NCI-H345 treated with DMSO at 0.1 percent for 48 hours (cell line): ENCODE measurements around the gene SLC24A5.
A peak's percentile ranks its signal among the peaks of the same experiment; 100 is the strongest.

Experiments
- DNase-seq: peaks from one replicate; lab custom pipeline; 2025; ENCODE audit not compliant: unreplicated experiment; lab: John Stamatoyannopoulos, UW

SLC24A5 gene

GRCh38 chr15:48185529-48185928, 64.7 kb downstream of the SLC24A5 start:
- no peak for DNase-seq

GRCh38 chr15:48186271-48186670, 65.5 kb downstream of the SLC24A5 start:
- DNase-seq = no peak

GRCh38 chr15:48190932-48191573, 70.3 kb downstream of the SLC24A5 start:
- DNase-seq = no peak

GRCh38 chr15:48191574-48192225, 70.9 kb downstream of the SLC24A5 start, which contains the start of gene CTXN2:
Gene CTXN2 (plus strand): TSS chr15:48191665. CDS start chr15:48201301, 9,636 bp downstream.
- peak; percentile 9 for DNase-seq
